ENCODE data around the gene ARFGAP1.

GRCh38 chr20:63328026-63328700 is 55.5 kb downstream of the ARFGAP1 start:
- TF ChIP-seq CTCF (IDR thresholded peaks at IDR 0.05) = no peak
- TF ChIP-seq POLR2A (IDR thresholded peaks at IDR 0.05) = no peak

All from uterus (tissue), 2 donors.